CD4-positive, alpha-beta memory T cell (primary cell): ENCODE data around the gene DDX39B. TPM values are rescaled to one million over a fixed set of nuclear protein-coding genes. Genes with fewer than 3 reads are reported as not detected.

Experiments used
- CTCF ChIA-PET: fragments of 350-600 bp; sonication (Branson Sonifier 250); formaldehyde crosslinking; loops from one replicate; lab custom pipeline; 2021; ENCODE audit warnings: inconsistent platforms; ENCODE audit not compliant: partially characterized antibody; lab: Charles Lee
- POLR2A ChIA-PET: fragments of 350-600 bp; sonication (Branson Sonifier 250); formaldehyde crosslinking; loops from one replicate; lab custom pipeline; 2021; ENCODE audit not compliant: partially characterized antibody; lab: Charles Lee
- DNase-seq, 5 donors: peaks; one replicate each; pipeline versions ENCODE4 v3.0.0 to v3.0.0-alpha.2; 2020 to 2022; ENCODE audit warnings: mixed read lengths in 1 of 5
- H3K27ac ChIP-seq: one replicate; pipeline ENCODE4 v1.7.0; 2013; ENCODE audit warnings: low read depth, low read length
- H3K27me3 ChIP-seq: 2 replicates; pipeline ENCODE4 v1.7.0; 2013; ENCODE audit warnings: mild to moderate bottlenecking, low read length, moderate library complexity; ENCODE audit not compliant: insufficient read depth
- H3K36me3 ChIP-seq: 2 replicates; pipeline ENCODE4 v1.7.0; 2013; ENCODE audit warnings: mild to moderate bottlenecking, low read length, moderate library complexity; ENCODE audit not compliant: insufficient read depth
- H3K4me1 ChIP-seq: 2 replicates; pipeline ENCODE4 v1.7.0; 2013; ENCODE audit warnings: mild to moderate bottlenecking, low read length, moderate library complexity; ENCODE audit not compliant: insufficient read depth
- H3K4me3 ChIP-seq, 2 donors: one replicate each; pipeline ENCODE4 v1.7.0; 2013; ENCODE audit warnings: low read length in 2 of 2, mild to moderate bottlenecking in 1 of 2
- H3K9me3 ChIP-seq, 2 donors: one replicate each; pipeline ENCODE4 v1.7.0; 2013; ENCODE audit warnings: low read length in 2 of 2, control low read depth in 1 of 2; ENCODE audit not compliant: control insufficient read depth in 1 of 2
- H3K27ac Mint-ChIP-seq, 7 donors: one replicate each; pipeline ENCODE4 v1.8.0; 2020 to 2021; ENCODE audit warnings: mixed read lengths in 7 of 7, mild to moderate bottlenecking in 6 of 7, inconsistent platforms in 3 of 7, moderate library complexity in 3 of 7
- H3K27me3 Mint-ChIP-seq, 2 donors: one replicate each; pipeline ENCODE4 v1.8.0; 2020 to 2021; ENCODE audit warnings: mixed read lengths in 2 of 2
- H3K36me3 Mint-ChIP-seq, 2 donors: one replicate each; pipeline ENCODE4 v1.8.0; 2020 to 2021; ENCODE audit warnings: mixed read lengths in 2 of 2, inconsistent platforms in 1 of 2, mild to moderate bottlenecking in 1 of 2
- H3K4me1 Mint-ChIP-seq, 4 donors: one replicate each; pipeline ENCODE4 v1.8.0; 2020 to 2021; ENCODE audit warnings: mixed read lengths in 4 of 4, mild to moderate bottlenecking in 1 of 4
- H3K4me3 Mint-ChIP-seq, 8 donors: one replicate each; pipeline ENCODE4 v1.8.0; 2020 to 2021; ENCODE audit warnings: mixed read lengths in 8 of 8, mild to moderate bottlenecking in 7 of 8, moderate library complexity in 6 of 8, inconsistent platforms in 3 of 8
- H3K9me3 Mint-ChIP-seq, 8 donors: one replicate each; pipeline ENCODE4 v1.8.0; 2020 to 2021; ENCODE audit warnings: mixed read lengths in 8 of 8, mild to moderate bottlenecking in 5 of 8, inconsistent platforms in 3 of 8, moderate library complexity in 1 of 8
- intact Hi-C: fragments of 100-400 bp; cut with micrococcal nuclease; formaldehyde crosslinking; loops from one replicate; pipeline ENCODE4 v1.15.1; 2023
- polyA plus RNA-seq, 2 donors: library from polyadenylated mRNA; unstranded; fragments of 300-500 nt; fragmentation: Illumina TruSeq; gene quantifications; one replicate each; pipeline ENCODE4 v1.2.3, GENCODE V29; 2021
- total RNA-seq, 2 experiments: library from RNA; stranded (reverse); gene quantifications; one replicate each; pipeline ENCODE4 v1.2.3, GENCODE V29; 2021

Gene DDX39B
- total and polyA plus RNA-seq, 4 experiments from 2014 or later, result 65.6 to 737 (median 412) TPM

GRCh38 chr6:31586008-31586407 lies 44.2 kb upstream of the DDX39B start, which contains the start of gene LST1:
LST1 (plus strand) TSS chr6:31586277; CDS start chr6:31587300, 1,023 bp downstream.
- peaks cover 74% of the 10 kb centered on the region for H3K4me1 ChIP-seq
- POLR2A ChIA-PET, result interaction anchor here (0.8 to 52.5 kb wide), 6 partner anchors 3 to 1259 kb away, joined by 3 to 3597 read pairs (median 24); partner anchors contain the start of genes ATP6V1G2, BAG6, DDX39B and HSPA1A

GRCh38 chr6:31585491-31585890 lies 43.7 kb upstream of the DDX39B start:
- peaks cover 39 to 97% (median 62%) of the 10 kb centered on the region in 4 donors for H3K4me1 Mint-ChIP-seq
- Histone ChIP-seq H3K27ac (peak overlapping the region; percentile 62), H3K36me3 (no peaks in the 10 kb centered on the region), H3K4me3 (peak overlapping the region; percentile 7 to 17), H3K9me3 (no peaks in the 10 kb centered on the region), H3K27me3 (no peaks in the 10 kb centered on the region), H3K4me1 (peaks cover 74% of the 10 kb centered on the region)
- peak; percentile 56 to 66 (median 56) for DNase-seq
- H3K4me3 Mint-ChIP-seq, result peak overlapping the region; percentile 74 to 91 (median 83)
- POLR2A ChIA-PET, result interaction anchor here (0.8 to 52.5 kb wide), 6 partner anchors 3 to 1259 kb away, joined by 3 to 3597 read pairs (median 24); partner anchors contain the start of genes ATP6V1G2, BAG6, DDX39B and HSPA1A
- CTCF ChIA-PET, result interaction anchor here (0.6 to 19.9 kb wide), 6 partner anchors 5 to 505 kb away, joined by 3 to 962 read pairs (median 324); partner anchors contain the start of genes ATP6V1G2, DDX39B, LST1 and LTB
- peak overlapping the region; percentile 92 to 98 (median 96) for H3K27ac Mint-ChIP-seq
- peaks cover 0 to 2% (median 0%) of the 10 kb centered on the region in 8 donors for H3K9me3 Mint-ChIP-seq
- H3K27me3 Mint-ChIP-seq, result no peaks in the 10 kb centered on the region
- intact Hi-C loops, result no loop called here
- peaks cover 27 to 29% of the 10 kb centered on the region in 2 donors for H3K36me3 Mint-ChIP-seq

More at GRCh38 chr6:31586008-31586407, 44.2 kb upstream of the DDX39B start, which contains the start of gene LST1:
- Mint-ChIP-seq H3K4me3 (peak within 1 kb of the TSS; percentile 76 to 91 (median 83)), H3K36me3 (peaks cover 23 to 25% of the 10 kb centered on the region in 2 donors), H3K4me1 (peaks cover 41 to 95% (median 64%) of the 10 kb centered on the region in 4 donors), H3K27me3 (no peaks in the 10 kb centered on the region), H3K9me3 (peaks cover 0 to 2% (median 0%) of the 10 kb centered on the region in 8 donors), H3K27ac (peak within 1 kb of the TSS; percentile 92 to 98 (median 96))
- no peak for DNase-seq
- peak within 1 kb of the TSS; percentile 7 to 17 for H3K4me3 ChIP-seq
- no peaks in the 10 kb centered on the region for H3K36me3 ChIP-seq
- CTCF ChIA-PET, result interaction anchor here (1.4 to 19.9 kb wide), 4 partner anchors 5 to 44 kb away, joined by 4 to 962 read pairs (median 778); partner anchors contain the start of genes ATP6V1G2, DDX39B, LST1 and LTB
- peak within 1 kb of the TSS; percentile 62 for H3K27ac ChIP-seq
- H3K27me3 ChIP-seq, result no peaks in the 10 kb centered on the region
- H3K9me3 ChIP-seq, result no peaks in the 10 kb centered on the region
- intact Hi-C loops, result no loop called here

GRCh38 chr6:31582230-31582643 lies 40.4 kb upstream of the DDX39B start, which contains the start of gene LTB:
LTB (minus strand) TSS chr6:31582424; CDS start chr6:31582417, 7 bp downstream.
- peaks cover 42 to 43% of the 10 kb centered on the region in 2 donors for H3K36me3 Mint-ChIP-seq
- CTCF ChIA-PET, result interaction anchor here (0.8 to 19.7 kb wide), 10 partner anchors 9 to 248 kb away, joined by 3 to 962 read pairs (median 12); partner anchors contain the start of genes ATP6V1G2, DDX39B, HSPA1B and LST1
- POLR2A ChIA-PET, result interaction anchor here (0.6 to 52.5 kb wide), 28 partner anchors 0 to 1390 kb away, joined by 3 to 3597 read pairs (median 4); partner anchors contain the start of genes ATP6V1G2, BAG6, C6orf47 and DDX39B

GRCh38 chr6:31581434-31582229 lies 39.8 kb upstream of the DDX39B start:
- ChIA-PET POLR2A (interaction anchor here (0.7 to 52.5 kb wide), 29 partner anchors 1 to 1637 kb away, joined by 3 to 3597 read pairs (median 5); partner anchors contain the start of genes ATP6V1G2, BAG6, C6orf47 and DDX39B), CTCF (interaction anchor here (1.1 to 19.7 kb wide), 9 partner anchors 8 to 246 kb away, joined by 3 to 962 read pairs (median 16); partner anchors contain the start of genes ATP6V1G2, DDX39B, HSPA1B and LST1)
- H3K9me3 Mint-ChIP-seq, result no peaks in the 10 kb centered on the region
- no peak for DNase-seq
- peaks cover 35 to 95% (median 58%) of the 10 kb centered on the region in 4 donors for H3K4me1 Mint-ChIP-seq
- Histone ChIP-seq H3K4me3 (peak overlapping the region; percentile 89 to 95), H3K27ac (peak overlapping the region; percentile 92), H3K27me3 (no peaks in the 10 kb centered on the region), H3K36me3 (peaks cover 12% of the 10 kb centered on the region), H3K4me1 (peaks cover 78% of the 10 kb centered on the region), H3K9me3 (no peaks in the 10 kb centered on the region)
- peak overlapping the region; percentile 96 to 100 (median 99) for H3K27ac Mint-ChIP-seq
- H3K36me3 Mint-ChIP-seq, result peaks cover 48 to 49% of the 10 kb centered on the region in 2 donors
- peak overlapping the region; percentile 95 to 100 (median 99) for H3K4me3 Mint-ChIP-seq
- no peaks in the 10 kb centered on the region for H3K27me3 Mint-ChIP-seq
- intact Hi-C loops, result loop anchor here (1.0 to 5.0 kb wide), 5 partner anchors 16 to 89 kb away; partner anchors contain the start of gene BAG6

More at GRCh38 chr6:31582230-31582643, 40.4 kb upstream of the DDX39B start, which contains the start of gene LTB:
- peak; percentile 70 to 85 (median 73) for DNase-seq
- Mint-ChIP-seq H3K27ac (peak within 1 kb of the TSS; percentile 96 to 100 (median 99)), H3K4me1 (peaks cover 40 to 95% (median 60%) of the 10 kb centered on the region in 4 donors), H3K4me3 (peak within 1 kb of the TSS; percentile 95 to 100 (median 99)), H3K27me3 (no peaks in the 10 kb centered on the region), H3K9me3 (no peaks in the 10 kb centered on the region)
- H3K4me3 ChIP-seq, result peak within 1 kb of the TSS; percentile 89 to 95
- H3K4me1 ChIP-seq, result peaks cover 79% of the 10 kb centered on the region
- H3K27ac ChIP-seq, result peak within 1 kb of the TSS; percentile 92
- H3K36me3 ChIP-seq, result peaks cover 9% of the 10 kb centered on the region
- no peaks in the 10 kb centered on the region for H3K27me3 ChIP-seq
- no peaks in the 10 kb centered on the region for H3K9me3 ChIP-seq
- intact Hi-C loops, result loop anchor here (1.0 to 5.0 kb wide), 3 partner anchors 23 to 90 kb away; partner anchors contain the start of gene BAG6

GRCh38 chr6:31580807-31581433 lies 39.1 kb upstream of the DDX39B start:
- Mint-ChIP-seq H3K9me3 (no peaks in the 10 kb centered on the region), H3K36me3 (peaks cover 55 to 56% of the 10 kb centered on the region in 2 donors), H3K4me3 (peak overlapping the region; percentile 95 to 100 (median 99)), H3K27me3 (no peaks in the 10 kb centered on the region), H3K27ac (peak overlapping the region; percentile 96 to 100 (median 99)), H3K4me1 (peaks cover 32 to 95% (median 53%) of the 10 kb centered on the region in 4 donors)
- H3K4me1 ChIP-seq, result peaks cover 71% of the 10 kb centered on the region
- CTCF ChIA-PET, result interaction anchor here (1.5 to 19.7 kb wide), 6 partner anchors 12 to 87 kb away, joined by 3 to 962 read pairs (median 35); partner anchors contain the start of genes ATP6V1G2, DDX39B, LST1 and NCR3
- peak overlapping the region; percentile 92 for H3K27ac ChIP-seq
- DNase-seq, result peak; percentile 83 to 89 (median 85)
- peaks cover 12% of the 10 kb centered on the region for H3K36me3 ChIP-seq
- no peaks in the 10 kb centered on the region for H3K27me3 ChIP-seq
- no peaks in the 10 kb centered on the region for H3K9me3 ChIP-seq
- POLR2A ChIA-PET, result interaction anchor here (0.7 to 52.5 kb wide), 21 partner anchors 2 to 1636 kb away, joined by 3 to 3597 read pairs (median 5); partner anchors contain the start of genes ABHD16A, ATP6V1G2, BAG6 and C6orf47
- H3K4me3 ChIP-seq, result peak overlapping the region; percentile 89 to 95
- intact Hi-C loops, result loop anchor here (1.0 to 5.0 kb wide), 6 partner anchors 9 to 89 kb away; partner anchors contain the start of genes BAG6, LTA and NFKBIL1
